HG02759 (cell line): ENCODE results near the gene CTSA.
A peak's percentile ranks its signal among the peaks of the same experiment; 100 is the strongest.
"Not testable (repeated sequence)": the region's sequence is repeated elsewhere in the genome, so short reads cannot be mapped to it uniquely, and the experiment has no call there.

Experiments used
- ATAC-seq: cut with Tn5 transposase; IDR thresholded peaks from one replicate; pipeline ENCODE4 v1.9.1; 2021; ENCODE audit warnings: mild to moderate bottlenecking, moderate library complexity; ENCODE audit not compliant: unreplicated experiment

Gene CTSA

GRCh38 chr20:45911486-45912343 is 20.6 kb downstream of the CTSA start, which contains the start of gene PLTP:
Gene PLTP, minus strand, starts transcription at chr20:45912155. Its CDS starts 703 bp downstream, at chr20:45911452.
- ATAC-seq: no peak

GRCh38 chr20:45912344-45912682 is 21.2 kb downstream of the CTSA start:
- no peak for ATAC-seq

- no peak for ATAC-seq
These were observed 22.0 kb downstream of the CTSA start for GRCh38 chr20:45913116-45913515.

- no peak for ATAC-seq
These were observed 26.6 kb downstream of the CTSA start for GRCh38 chr20:45917790-45918141.

DNA sequence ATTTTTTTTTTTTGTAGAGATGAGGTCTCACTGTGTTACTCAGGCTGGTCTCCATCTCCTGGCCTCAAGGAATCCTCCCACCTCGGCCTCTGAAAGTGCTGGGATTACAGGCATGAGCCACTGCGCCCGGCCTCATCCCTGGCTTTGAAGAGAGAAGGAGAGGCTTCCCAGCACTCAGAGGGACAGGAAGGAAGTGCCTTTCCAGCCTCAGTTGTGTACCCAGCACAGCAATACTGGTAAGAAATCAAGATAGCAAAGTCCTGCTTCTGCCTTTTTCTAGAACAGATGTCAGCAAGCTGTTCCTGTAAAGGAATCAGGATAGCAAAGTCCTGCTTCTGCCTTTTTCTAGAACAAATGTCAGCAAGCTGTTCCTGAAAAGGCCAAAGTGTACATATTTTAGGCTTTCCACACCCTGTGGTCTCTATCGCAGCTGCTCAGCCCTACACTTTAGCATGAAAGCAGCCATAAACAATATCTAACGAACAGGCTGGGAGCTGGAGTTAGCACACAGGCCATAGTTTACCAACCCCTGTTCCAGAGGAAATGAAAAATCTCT is 27.1 kb downstream of the CTSA start:
- ATAC-seq: no peak

DNA sequence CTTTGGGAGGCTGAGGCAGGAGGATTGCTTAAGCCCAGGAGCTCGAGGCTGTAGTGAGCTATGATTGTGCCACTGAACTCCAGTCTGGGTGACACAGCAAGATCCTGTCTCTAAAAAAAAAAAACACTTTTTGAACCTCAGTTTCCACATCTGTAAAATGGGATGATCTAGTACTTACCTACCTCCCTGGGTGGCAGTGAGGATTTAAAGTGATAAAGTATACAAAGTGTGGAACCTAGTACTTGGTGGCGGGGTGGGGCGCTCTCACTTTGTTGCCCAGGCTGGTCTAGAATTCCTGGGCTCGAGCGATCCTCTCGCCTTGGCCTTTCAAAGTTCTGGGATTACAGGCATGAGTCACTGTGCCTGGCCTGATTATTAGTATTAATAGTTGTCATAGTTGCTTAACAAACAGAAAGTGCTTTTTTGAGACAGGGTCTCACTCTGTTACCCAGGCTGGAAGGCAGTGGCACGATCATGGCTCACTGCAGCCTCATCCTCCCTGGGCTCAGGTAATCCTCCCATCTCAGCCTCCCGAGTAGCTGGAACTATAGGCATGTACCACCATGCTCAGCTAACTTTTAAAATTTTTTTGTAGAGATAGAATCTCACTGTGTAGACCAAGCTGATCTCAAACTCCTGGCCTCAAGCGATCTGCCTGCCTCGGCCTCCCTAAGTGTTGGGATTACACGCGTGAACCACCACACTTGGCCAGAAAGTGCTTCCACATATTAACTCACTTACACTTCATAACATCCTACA is 27.8 kb downstream of the CTSA start:
- ATAC-seq: no peak

DNA sequence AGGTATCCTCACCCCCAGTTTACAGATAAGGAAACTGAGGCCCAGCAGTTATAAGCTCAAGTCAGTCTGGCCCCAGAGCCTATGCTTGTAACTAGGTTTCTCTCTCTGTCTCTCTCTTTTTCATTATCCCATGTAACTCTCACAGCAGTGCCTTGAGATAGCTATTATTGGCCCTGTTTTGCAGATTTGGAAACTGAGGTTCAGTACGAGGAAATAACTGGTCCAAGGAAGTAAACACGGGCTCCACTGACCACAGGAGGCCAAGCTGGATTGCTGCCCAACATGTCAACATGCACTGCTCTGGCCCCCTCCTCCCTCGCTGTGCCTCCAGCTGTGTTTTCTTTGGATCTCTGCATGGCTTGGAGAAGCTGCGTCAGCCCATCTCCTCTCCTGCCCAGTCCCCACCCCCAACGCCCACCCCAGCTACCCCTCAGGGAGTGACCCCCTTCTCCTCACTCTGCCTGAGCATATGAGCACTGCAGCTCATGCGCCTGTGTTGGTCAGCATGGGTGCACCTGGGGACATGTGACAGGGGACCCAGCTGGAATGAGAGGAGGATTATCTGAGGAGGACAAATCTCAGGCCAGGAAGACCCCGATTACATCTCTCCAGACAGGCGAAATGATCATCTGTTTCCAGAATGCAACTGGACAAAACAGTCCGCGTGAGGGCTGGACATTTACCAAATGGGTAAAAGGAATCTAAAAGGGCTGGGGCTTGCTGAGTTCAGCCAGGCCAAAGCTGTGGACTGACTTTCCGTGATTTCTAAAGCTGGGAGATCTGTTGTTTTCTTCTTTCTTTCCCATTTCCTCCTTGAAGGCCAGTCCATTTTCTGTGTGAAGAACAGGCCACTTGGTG is 28.6 kb downstream of the CTSA start:
- no peak for ATAC-seq

DNA sequence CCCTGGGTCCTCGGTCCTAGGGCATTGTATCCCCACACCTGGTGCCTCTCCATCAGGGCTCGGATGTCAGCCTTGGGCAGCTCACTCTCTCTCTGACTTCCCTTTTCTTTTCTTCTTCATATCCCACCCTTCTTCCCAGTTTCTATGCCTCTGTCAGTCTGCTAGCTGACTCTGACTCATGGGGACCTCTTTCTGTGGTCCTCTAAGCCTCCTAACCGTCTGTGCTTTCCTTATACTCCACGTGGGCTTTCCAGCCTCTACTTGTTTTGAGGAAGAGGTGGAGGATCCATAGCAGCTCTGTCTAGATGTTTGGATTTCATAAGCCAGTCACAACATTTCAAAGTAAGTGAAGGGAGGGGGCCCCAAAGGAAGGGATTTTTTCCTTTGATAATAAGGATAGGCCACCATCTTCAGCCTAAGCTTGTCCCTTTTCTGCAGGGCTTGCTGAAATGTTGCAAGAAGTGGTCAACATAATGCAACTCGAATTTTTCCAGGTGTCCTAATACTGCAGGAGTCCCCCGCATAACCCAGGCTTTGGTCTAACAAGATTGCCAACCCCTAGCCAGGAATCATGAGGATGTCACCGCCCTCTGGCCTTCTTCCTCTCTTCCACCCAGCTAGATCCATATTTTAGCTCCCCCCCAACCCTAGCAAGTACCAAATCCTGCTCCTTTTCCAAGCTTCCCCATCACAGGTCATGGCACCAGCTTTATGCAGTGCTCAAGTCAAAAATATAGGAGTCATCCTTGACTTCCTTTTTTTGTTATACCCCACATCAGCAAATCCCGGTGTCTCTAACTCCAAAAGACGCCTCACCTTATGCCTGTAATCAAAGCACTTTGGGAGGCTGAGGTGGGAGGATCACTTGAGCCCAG is 29.6 kb downstream of the CTSA start:
- ATAC-seq: no peak

DNA sequence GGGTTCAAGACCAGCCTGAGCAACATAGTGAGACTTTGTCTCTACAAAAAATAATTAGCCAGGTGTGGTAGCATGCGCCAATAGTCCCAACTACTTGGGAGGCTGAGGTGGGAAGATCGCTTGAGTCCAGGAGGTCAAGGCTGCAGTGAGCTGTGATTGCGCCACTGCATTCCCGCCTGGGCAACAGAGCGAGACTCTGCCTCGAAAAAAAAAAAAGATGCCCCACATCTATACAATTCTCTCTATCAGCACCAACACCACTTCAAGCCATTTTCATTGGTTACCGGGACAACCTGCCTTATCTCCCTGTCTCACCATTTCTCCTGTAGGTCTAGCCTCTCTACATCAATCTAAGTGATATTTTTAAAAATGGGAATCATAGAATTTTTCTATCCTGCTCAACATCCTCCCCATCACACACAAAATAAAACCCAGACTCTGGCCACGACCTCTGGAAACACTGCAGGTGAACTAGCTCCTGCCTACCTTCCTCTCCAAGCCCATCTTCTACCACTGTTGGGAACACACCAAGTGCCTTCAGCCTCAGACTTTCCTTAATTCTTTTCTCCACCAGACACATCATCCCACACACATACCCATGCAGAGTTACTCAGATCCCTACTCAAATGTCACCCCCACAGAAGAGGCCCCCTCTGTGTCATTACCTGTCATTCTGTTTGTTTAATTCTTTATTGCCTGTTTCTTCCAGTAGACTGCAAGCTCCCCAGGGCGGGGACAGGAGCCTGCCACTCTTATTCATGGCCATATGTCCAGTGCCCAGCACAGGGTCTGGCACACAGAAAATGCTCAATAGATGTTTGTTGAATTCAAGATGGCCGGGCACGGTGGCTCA is 30.4 kb downstream of the CTSA start:
- no peak for ATAC-seq

DNA sequence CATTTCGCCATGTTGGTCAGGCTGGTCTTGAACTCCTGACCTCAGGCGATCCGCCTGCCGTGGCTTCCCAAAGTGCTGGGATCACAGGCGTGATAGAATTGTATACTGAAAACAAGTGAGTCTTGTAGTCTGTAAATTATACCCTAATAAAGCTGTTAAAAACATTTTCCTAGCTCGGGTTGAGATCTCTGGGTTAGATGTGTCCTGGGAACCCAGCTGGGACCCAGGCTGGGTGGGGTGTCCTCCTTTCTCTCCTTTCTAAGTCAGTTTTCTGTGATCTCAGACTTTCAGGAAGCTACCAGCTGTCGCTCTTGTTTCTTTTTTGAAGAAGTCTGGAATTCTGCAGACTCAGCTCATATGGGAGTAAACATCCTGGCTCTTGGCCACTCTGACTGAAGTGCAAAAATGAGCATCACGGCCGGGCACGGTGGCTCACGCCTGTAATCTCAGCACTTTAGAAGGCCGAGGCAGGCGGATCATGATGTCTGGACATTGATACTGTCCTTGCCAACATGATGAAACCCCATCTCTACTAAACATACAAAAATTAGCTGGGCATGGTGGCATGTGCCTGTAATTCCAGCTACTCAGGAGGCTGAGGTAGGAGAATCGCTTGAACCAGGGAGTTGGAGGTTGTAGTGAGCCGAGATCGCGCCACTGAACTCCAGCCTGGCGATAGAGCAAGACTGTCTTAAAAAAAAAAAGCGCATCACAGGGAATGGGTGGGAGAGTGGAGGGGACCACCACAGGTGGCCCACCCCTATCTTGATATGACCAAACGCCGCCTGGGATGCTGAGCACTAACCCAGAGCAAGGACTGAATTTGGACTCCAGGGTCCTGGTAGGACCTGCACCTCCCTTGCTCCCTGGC is 33.5 kb downstream of the CTSA start:
- ATAC-seq: no peak

- no peak for ATAC-seq
These were observed 34.8 kb downstream of the CTSA start for GRCh38 chr20:45925821-45926506.

- ATAC-seq: no peak
These were observed 35.6 kb downstream of the CTSA start for GRCh38 chr20:45926731-45927070.

- ATAC-seq: no peak
These were observed 36.1 kb downstream of the CTSA start for GRCh38 chr20:45927071-45927878.

DNA sequence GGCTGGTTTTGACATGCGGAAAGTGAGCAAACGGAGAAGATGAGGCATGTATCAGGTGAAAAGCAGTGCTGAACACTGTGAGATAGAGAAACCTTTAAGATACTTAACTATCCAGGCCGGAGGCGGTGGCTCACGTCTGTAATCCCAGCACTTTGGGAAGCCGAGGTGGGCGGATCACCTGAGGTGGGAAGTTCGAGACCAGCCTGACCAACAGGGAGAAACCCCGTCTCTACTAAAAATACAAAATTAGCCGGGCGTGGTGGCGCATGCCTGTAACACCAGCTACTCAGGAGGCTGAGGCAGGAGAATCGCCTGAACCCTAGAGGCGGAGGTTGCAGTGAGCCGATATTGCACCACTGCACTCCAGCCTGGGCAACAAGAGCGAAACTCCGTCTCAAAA is 40.5 kb downstream of the CTSA start:
- not testable (repeated sequence) for ATAC-seq

- no peak for ATAC-seq
These were observed 42.3 kb downstream of the CTSA start for GRCh38 chr20:45933266-45934045.

- peak; percentile 22 for ATAC-seq
These were observed 43.0 kb downstream of the CTSA start for GRCh38 chr20:45934046-45934585.
